Ramos (cell line): ENCODE data around the gene BMP6.

ENCODE experiments used
- in situ Hi-C: fragments of 300-500 bp; cut with MboI; formaldehyde crosslinking; loops from one replicate; pipeline ENCODE4 v1.14.3; 2022; ENCODE audit warnings: low sequenced_read_pairs; ENCODE audit not compliant: unreplicated experiment

The BMP6 gene

GRCh38 chr6:7737867-7738266 is 12.0 kb downstream of the BMP6 start:
- in situ Hi-C loops = loop anchor here (5.0 kb wide), 1 partner anchor 149 kb away; no protein-coding TSS in a partner anchor

DNA sequence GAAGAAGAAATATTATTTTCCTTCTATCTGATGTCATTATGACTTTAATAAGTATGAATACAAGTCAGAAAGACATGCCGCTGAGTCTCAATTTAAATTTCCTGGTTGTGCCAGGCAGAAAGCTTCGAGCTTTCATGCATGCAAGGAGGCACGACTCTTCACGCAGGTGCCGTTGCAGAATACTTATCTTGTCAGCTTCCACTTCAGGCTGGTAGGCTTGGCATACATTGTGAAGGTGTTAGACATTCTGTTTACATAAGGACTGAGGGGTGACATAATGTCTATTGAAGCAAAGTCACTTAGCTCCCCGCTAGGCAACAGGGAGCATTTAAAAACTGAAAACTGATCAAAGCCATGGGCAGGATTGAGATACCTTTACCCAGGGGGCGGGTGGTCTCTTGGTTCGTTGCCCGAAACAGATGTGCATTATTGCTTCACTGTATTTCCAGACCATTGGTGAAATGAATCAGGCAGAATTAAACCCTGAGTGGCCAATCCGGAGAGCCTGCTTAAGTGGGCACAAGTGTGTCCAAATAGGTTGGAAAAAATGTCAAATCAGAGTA is 16.4 kb downstream of the BMP6 start:
- in situ Hi-C loops = no loop called here

DNA sequence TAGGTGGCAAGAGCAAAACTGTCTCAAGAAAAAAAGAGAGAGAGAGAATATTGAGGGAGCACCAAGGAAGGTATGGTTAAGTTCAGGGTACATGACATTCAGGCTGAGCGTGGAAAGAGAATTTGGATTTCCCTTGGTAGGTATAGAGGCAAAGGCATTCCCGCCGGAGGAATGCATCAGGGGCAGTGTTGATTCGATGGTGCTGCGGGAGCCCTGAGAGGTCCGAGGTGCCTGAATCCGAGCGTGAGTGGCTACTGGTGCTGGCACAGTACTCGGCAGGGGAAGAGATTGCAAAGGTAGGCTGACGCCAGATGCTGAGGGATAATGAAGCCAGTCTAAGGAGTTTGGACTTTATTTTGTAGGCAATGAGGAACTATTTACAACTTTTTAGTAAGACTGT is 20.0 kb downstream of the BMP6 start:
- in situ Hi-C loops = no loop called here

DNA sequence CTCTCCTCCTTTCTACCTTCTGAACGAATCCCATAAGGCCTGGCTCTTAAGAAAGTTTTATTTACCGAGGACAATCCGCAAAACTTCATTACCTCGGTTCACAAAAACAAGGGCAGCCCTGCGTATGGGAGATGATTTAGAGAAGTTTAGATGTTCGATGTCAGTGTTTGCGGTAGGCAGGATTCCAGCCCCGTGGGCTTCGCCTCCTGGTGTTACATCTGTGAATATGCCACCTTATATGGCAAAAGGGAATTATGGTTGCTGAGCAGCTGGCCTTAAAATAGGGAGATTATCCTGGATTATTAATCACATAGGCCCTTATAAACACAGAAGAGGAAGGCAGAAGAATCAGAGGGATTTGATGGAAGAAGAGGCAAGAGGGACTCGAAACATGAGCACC is 21.1 kb downstream of the BMP6 start:
- in situ Hi-C loops = no loop called here

GRCh38 chr6:7747433-7747832 is 21.5 kb downstream of the BMP6 start:
- in situ Hi-C loops = no loop called here

- in situ Hi-C loops = no loop called here
Observed at GRCh38 chr6:7747901-7748504, 22.1 kb downstream of the BMP6 start.

DNA sequence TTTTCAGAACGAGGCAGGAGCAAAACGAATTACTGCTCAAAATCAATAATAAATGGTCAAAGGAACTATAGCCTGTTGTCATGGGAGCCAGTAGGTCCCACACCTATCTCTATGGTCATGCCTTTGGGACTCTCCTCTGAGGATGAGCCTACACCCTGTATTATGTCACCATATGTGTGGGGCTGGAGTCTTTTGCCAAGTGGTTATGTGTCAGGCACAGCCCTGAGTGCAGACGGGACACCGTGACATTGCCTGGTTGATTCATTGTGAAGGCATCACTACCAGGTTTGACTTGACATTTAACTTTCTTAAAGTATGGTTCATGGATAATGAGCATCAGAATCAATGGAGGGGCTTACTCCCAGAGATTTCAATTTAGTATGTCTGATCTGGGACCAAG is 23.6 kb downstream of the BMP6 start:
- in situ Hi-C loops = no loop called here

DNA sequence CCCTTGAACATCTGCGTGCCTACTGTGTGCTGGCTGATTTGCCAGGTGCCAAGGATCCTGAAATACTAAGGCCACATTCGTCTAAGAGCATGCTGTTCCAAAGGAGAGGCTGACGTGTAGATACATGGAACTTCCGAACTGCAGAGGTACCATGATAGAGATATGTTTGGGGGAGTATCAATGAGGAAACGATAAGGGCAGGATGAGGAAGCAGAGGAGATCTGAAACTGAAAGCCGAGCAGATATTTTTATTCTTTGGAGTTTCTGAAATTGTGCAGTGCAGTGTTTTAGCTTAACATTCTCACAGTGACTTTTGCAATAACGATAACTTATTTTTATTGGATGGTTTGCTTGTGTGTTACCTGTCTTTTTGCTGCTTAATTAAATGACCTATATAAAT is 24.3 kb downstream of the BMP6 start:
- in situ Hi-C loops = no loop called here

DNA sequence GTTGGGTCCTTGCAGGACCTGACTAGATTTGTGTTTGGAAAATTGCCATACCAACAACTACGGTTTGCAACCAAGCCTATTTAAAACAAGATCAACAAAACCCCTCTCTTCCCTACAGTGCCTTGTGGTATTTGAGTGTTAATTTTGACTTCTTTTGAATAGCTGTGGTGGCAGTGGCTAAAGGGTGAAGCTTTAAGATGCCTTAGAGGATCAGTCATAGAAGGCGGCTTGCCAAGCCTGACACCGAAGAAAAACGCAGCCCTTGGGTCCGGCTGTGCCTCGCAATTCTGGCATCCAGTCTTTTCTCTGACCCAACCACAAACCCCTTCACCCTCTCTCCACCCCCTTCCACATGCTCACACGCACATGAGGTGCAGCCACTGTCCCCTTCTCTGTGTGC is 32.6 kb downstream of the BMP6 start:
- in situ Hi-C loops = no loop called here

DNA sequence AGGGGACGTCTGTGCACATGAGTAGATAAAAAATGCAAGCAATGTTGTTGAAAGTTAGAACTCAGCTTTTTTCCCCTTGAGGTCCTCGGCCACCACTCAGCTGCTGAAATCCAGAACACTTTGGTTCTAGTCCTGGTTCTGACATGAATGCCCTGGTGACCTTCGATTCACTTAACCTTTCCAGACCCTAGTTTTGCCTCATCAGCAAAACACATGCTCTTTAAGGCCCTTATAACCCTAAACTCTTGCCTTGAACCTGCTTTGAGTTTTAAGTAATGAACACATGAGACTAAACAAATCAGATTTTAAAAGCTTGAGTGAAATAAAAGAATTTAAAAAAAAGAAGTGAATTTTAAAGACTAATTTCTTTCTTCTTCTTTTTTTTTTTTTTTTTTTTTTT is 33.4 kb downstream of the BMP6 start:
- in situ Hi-C loops = no loop called here

DNA sequence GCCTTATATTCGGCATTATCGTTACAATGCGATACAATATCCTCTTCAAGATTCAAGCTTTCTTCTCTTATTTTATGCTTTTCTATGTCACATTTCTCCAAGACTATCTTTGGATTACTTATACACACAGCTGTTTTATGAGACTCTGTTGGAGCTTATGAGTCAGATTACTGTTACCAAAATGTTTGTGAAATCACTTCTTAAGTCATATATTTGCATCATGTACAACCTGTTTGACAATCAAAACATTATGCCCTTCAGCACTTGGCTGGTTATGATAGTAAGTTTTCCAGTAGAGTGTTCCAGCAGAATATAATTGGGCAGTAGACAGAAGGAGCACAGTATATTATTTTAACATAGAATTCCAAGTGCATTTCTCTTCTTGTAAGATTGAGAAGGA is 35.2 kb downstream of the BMP6 start:
- in situ Hi-C loops = no loop called here

DNA sequence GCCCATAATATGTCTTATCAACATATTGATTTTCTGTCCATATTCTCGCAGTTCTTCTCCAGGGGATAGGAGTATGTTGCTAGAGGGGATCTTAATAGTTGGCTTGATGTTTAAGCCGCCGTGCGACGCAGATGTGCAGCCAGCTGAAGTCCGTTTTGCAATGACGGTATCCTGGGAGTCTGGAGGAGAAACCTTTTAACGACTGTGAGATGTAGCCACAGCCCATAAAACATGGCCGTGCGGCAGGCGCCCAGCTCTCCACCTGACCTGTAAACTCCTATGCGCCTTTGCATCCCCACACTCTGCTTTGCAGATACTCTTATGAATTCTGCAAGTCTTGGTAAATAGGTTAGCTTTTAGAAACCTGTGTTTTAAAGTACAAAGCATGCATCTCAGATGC is 36.9 kb downstream of the BMP6 start:
- in situ Hi-C loops = no loop called here

- in situ Hi-C loops = no loop called here
Observed at GRCh38 chr6:7763881-7764280, 38.0 kb downstream of the BMP6 start.

DNA sequence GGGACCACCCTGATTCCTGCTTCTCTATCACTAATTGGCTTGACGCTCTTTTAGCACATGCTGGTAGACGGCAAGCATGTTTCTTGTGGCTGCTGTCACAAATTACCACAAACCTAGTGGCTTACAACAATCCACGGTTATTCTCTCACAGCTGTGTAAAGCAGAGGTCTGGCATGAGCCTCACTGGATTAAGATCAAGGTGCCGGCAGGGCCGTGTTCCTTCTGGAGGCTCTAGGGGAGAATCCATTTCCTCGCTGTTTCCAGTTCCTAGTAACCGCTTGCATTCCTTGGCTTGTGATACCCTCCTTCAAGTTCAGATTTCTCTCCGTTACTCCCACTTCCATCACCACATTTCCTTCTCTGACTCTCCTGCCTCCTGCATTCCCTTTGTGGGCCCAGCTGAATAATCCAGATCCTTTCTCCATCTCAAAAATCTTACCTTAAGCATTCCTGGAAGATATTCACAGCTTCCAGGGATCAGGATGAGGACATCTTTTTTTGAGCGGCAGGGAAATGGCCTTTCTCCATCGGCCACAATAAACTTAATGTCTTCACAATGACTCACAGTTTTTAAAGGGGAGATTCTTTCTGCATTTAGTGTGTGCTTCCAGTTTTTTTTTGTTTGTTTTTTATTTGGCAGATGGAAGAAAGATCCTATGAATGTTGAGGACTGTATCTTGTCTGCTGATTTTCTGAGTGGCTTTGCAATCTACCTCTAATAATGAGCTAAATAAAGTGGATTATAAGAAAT is 39.9 kb downstream of the BMP6 start:
- in situ Hi-C loops = no loop called here

DNA sequence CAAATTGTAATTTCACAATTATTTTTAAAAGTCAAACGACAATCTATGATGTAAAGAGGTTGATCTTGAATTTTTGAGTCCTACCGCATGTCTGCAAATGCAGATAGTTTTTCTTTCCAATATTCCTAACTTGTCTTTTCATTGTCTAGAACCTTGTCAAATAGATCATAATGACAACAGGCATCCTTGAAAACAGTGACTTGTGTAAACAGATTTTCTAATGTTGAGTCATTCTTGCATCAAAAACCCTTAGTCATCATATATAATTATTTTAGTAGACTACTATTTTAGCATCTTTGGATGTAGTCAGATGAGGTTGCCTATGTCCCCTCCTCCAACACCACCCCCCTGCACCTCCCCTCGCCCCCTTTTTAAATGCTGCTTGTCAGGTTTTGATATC is 43.8 kb downstream of the BMP6 start:
- in situ Hi-C loops = no loop called here

- in situ Hi-C loops = no loop called here
Observed at GRCh38 chr6:7770111-7770510, 44.2 kb downstream of the BMP6 start.

- in situ Hi-C loops = no loop called here
Observed at GRCh38 chr6:7770601-7771000, 44.7 kb downstream of the BMP6 start.

- in situ Hi-C loops = no loop called here
Observed at GRCh38 chr6:7773322-7773721, 47.4 kb downstream of the BMP6 start.

- in situ Hi-C loops = no loop called here
Observed at GRCh38 chr6:7773914-7774313, 48.0 kb downstream of the BMP6 start.

GRCh38 chr6:7776509-7776908 is 50.6 kb downstream of the BMP6 start:
- in situ Hi-C loops = no loop called here

- in situ Hi-C loops = no loop called here
Observed at GRCh38 chr6:7777074-7777473, 51.2 kb downstream of the BMP6 start.

GRCh38 chr6:7781240-7781639 is 55.3 kb downstream of the BMP6 start:
- in situ Hi-C loops = no loop called here
